T follicular helper cell (primary cell): ENCODE data around the gene GSN.

Experiments used
- DNase-seq: peaks from one replicate; pipeline ENCODE4 v3.0.0-alpha.2; 2020; ENCODE audit warnings: low read depth

The GSN gene

GRCh38 chr9:121353241-121354061 is 85.5 kb downstream of the GSN start:
- peak; percentile 30 for DNase-seq

- DNase-seq: no peak
Observed at GRCh38 chr9:121354141-121354540, 86.2 kb downstream of the GSN start.

GRCh38 chr9:121354762-121355161 is 86.8 kb downstream of the GSN start:
- no peak for DNase-seq

GRCh38 chr9:121357011-121357410 is 89.0 kb downstream of the GSN start:
- no peak for DNase-seq

GRCh38 chr9:121358751-121359150 is 90.8 kb downstream of the GSN start:
- no peak for DNase-seq

- DNase-seq: no peak
Observed at GRCh38 chr9:121359351-121360294, 91.7 kb downstream of the GSN start.

- DNase-seq: no peak
Observed at GRCh38 chr9:121360601-121361374, 92.8 kb downstream of the GSN start.

- DNase-seq: no peak
Observed at GRCh38 chr9:121362813-121363621, 95.1 kb downstream of the GSN start.

GRCh38 chr9:121363622-121363961 is 95.6 kb downstream of the GSN start:
- DNase-seq: no peak

- no peak for DNase-seq
Observed at GRCh38 chr9:121364077-121364476, 96.1 kb downstream of the GSN start.

GRCh38 chr9:121364886-121365285 is 96.9 kb downstream of the GSN start:
- no peak for DNase-seq

GRCh38 chr9:121365564-121365963 is 97.6 kb downstream of the GSN start:
- no peak for DNase-seq

- DNase-seq: no peak
Observed at GRCh38 chr9:121366611-121367192, 98.7 kb downstream of the GSN start.

- DNase-seq: no peak
Observed at GRCh38 chr9:121367306-121368137, 99.6 kb downstream of the GSN start.

- no peak for DNase-seq
Observed at GRCh38 chr9:121368138-121368522, 100.2 kb downstream of the GSN start.

- no peak for DNase-seq
Observed at GRCh38 chr9:121368745-121369144, 100.8 kb downstream of the GSN start.

- peak; percentile 48 for DNase-seq
Observed at GRCh38 chr9:121369595-121370265, 101.8 kb downstream of the GSN start, which contains the start of gene STOM. Gene STOM (minus strand): TSS chr9:121370250. CDS start chr9:121370187, 63 bp downstream.

GRCh38 chr9:121371495-121372061 is 103.6 kb downstream of the GSN start:
- no peak for DNase-seq
